Measurements from ENCODE around the gene WDR75. TPM values are rescaled to one million over a fixed set of nuclear protein-coding genes. Genes with fewer than 3 reads are reported as not detected.

Gene WDR75
- polyA plus RNA-seq (2012; ENCODE audit: insufficient read length, low read depth) = 24.6 TPM

- peak in 1 of 2 experiments; percentile 48; a peak in 1 of 4 replicates for TF ChIP-seq REST (IDR thresholded peaks at IDR 0.05; ENCODE audit: insufficient read depth in 1 of 2, low read depth in 2 of 2, low read length in 2 of 2)
- peak; percentile 93 for TF ChIP-seq TAF1 (IDR thresholded peaks at IDR 0.05; ENCODE audit: borderline replicate concordance, insufficient read depth, low read length)
- TF ChIP-seq POLR2AphosphoS5 (IDR thresholded peaks at IDR 0.05; ENCODE audit: low read depth, low read length) = peak; percentile 95
- peak; percentile 19 for TF ChIP-seq FOXP2 (optimal IDR thresholded peaks at IDR 0.05; ENCODE audit: borderline replicate concordance, extremely low read depth, extremely low read length, insufficient read depth)
- TF ChIP-seq SIN3A (IDR thresholded peaks at IDR 0.05; ENCODE audit: borderline replicate concordance, insufficient read depth, low read length) = peak; percentile 88; the same call in 1 of the 2 replicates
Measured at GRCh38 chr2:189440947-189441708, at the start of gene WDR75. Gene WDR75, plus strand, starts transcription at chr2:189441474. Its CDS starts 19 bp downstream, at chr2:189441493.

- no peak for TF ChIP-seq FOXP2 (optimal IDR thresholded peaks at IDR 0.05; ENCODE audit: borderline replicate concordance, extremely low read depth, extremely low read length, insufficient read depth)
- TF ChIP-seq TAF1 (IDR thresholded peaks at IDR 0.05; ENCODE audit: borderline replicate concordance, insufficient read depth, low read length) = peak; percentile 21; the same call in 1 of the 2 replicates
- no peak for TF ChIP-seq REST (IDR thresholded peaks at IDR 0.05; ENCODE audit: insufficient read depth in 1 of 2, low read depth in 2 of 2, low read length in 2 of 2)
- TF ChIP-seq SIN3A (IDR thresholded peaks at IDR 0.05; ENCODE audit: borderline replicate concordance, insufficient read depth, low read length) = no peak
Measured at GRCh38 chr2:189393440-189394111, 47.7 kb upstream of the WDR75 start.

GRCh38 chr2:189394525-189394924, 46.7 kb upstream of the WDR75 start:
- no peak for TF ChIP-seq SIN3A (IDR thresholded peaks at IDR 0.05; ENCODE audit: borderline replicate concordance, insufficient read depth, low read length)
- TF ChIP-seq FOXP2 (optimal IDR thresholded peaks at IDR 0.05; ENCODE audit: borderline replicate concordance, extremely low read depth, extremely low read length, insufficient read depth) = no peak
- no peak for TF ChIP-seq POLR2AphosphoS5 (IDR thresholded peaks at IDR 0.05; ENCODE audit: low read depth, low read length)
- TF ChIP-seq REST (IDR thresholded peaks at IDR 0.05; ENCODE audit: insufficient read depth in 1 of 2, low read depth in 2 of 2, low read length in 2 of 2) = no peak
- TF ChIP-seq TAF1 (IDR thresholded peaks at IDR 0.05; ENCODE audit: borderline replicate concordance, insufficient read depth, low read length) = no peak

GRCh38 chr2:189402932-189403331, 38.3 kb upstream of the WDR75 start:
- TF ChIP-seq REST (IDR thresholded peaks at IDR 0.05; ENCODE audit: insufficient read depth in 1 of 2, low read depth in 2 of 2, low read length in 2 of 2) (no peak), TAF1 (IDR thresholded peaks at IDR 0.05; ENCODE audit: borderline replicate concordance, insufficient read depth, low read length) (no peak), SIN3A (IDR thresholded peaks at IDR 0.05; ENCODE audit: borderline replicate concordance, insufficient read depth, low read length) (no peak), FOXP2 (optimal IDR thresholded peaks at IDR 0.05; ENCODE audit: borderline replicate concordance, extremely low read depth, extremely low read length, insufficient read depth) (no peak), POLR2AphosphoS5 (IDR thresholded peaks at IDR 0.05; ENCODE audit: low read depth, low read length) (no peak)
